Neural progenitor cell (in vitro differentiated cells): Measurements from ENCODE around the gene ZNF785.

Experiments used
- EZH2 ChIP-seq: fragments of 200-600 bp; sonication (generic); IDR thresholded peaks from 2 replicates; pipeline ENCODE4 v1.6.1; 2017; ENCODE audit warnings: antibody characterized with exemption, mild to moderate bottlenecking, moderate library complexity
- EZH2phosphoT487 ChIP-seq: fragments of 200-600 bp; sonication (generic); IDR thresholded peaks from 2 replicates; pipeline ENCODE4 v1.6.1; 2017; ENCODE audit warnings: antibody characterized with exemption
- TF ChIP-seq, protein P1 (sequence below): fragments of 200-600 bp; sonication (generic); IDR thresholded peaks from 2 replicates; pipeline ENCODE4 v1.5.1; 2017; ENCODE audit warnings: antibody characterized with exemption, mild to moderate bottlenecking

DNA sequence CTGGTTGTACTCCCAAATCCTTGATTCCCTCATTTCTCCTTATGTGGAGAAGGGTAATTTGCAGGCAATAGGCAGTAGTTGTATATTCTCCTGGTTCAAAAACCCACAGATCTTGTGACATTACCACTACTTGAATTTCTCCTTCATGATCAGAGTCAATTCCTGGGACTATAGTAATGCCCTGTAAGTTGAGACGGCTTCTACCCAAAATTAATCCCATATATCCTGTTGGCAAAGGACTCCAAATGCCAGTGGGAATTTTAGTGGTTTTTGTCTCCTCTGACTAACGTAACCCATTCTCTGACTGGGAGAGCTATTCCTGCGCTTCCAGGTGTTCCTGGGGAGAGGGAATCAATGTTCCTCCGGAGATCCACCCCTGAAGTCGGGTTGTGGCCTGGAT, 36.3 kb upstream of the ZNF785 start:
- TF ChIP-seq EZH2 (no peak), EZH2phosphoT487 (no peak)
- TF ChIP-seq, protein P1, sequence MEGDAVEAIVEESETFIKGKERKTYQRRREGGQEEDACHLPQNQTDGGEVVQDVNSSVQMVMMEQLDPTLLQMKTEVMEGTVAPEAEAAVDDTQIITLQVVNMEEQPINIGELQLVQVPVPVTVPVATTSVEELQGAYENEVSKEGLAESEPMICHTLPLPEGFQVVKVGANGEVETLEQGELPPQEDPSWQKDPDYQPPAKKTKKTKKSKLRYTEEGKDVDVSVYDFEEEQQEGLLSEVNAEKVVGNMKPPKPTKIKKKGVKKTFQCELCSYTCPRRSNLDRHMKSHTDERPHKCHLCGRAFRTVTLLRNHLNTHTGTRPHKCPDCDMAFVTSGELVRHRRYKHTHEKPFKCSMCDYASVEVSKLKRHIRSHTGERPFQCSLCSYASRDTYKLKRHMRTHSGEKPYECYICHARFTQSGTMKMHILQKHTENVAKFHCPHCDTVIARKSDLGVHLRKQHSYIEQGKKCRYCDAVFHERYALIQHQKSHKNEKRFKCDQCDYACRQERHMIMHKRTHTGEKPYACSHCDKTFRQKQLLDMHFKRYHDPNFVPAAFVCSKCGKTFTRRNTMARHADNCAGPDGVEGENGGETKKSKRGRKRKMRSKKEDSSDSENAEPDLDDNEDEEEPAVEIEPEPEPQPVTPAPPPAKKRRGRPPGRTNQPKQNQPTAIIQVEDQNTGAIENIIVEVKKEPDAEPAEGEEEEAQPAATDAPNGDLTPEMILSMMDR = no peak
